T1000 (cell line): Measurements from ENCODE around the gene ITPK1.

Experiments
- DNase-seq: peaks from one replicate; lab custom pipeline; 2025; ENCODE audit warnings: mixed read lengths; lab: John Stamatoyannopoulos, UW

Gene ITPK1

DNA sequence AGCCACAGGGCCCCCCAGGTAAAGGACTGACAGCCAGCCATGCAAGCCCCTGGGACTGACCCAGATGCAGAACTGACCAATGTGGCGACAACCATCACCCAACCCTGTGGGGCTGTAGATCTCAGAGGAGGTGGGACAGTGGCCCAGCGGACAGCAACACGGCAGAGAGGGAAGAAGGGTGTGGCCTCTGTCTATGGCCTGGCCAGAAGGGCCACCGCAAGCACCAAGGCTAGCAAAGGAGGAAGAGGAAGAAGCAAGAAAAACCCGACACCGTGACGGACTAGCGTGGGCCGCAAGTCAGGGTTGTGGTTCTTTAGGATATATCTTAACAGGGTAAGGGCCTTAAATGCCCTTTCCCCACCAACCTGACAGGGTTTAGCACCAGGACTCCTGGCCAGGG is 71.2 kb downstream of the ITPK1 start:
- no peak for DNase-seq

DNA sequence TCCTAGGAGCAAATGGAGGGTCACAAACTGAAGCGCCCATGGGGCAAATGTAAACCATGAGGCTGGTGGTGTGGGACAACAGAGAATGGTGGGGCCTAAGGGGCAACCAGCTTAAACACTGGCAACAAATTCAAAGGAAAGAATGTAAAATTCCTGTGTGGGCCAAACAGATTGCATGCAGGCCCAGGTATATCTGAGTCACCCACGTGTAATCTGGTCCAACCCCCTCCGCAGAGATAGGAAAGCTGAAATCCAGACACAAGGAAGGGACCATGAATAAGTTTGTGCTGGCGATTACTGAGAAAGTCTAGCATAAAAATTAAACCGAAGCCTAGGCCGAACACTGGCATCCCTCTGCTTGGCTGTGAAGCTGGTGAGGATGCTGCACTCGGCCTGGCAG is 71.6 kb downstream of the ITPK1 start:
- DNase-seq = no peak

DNA sequence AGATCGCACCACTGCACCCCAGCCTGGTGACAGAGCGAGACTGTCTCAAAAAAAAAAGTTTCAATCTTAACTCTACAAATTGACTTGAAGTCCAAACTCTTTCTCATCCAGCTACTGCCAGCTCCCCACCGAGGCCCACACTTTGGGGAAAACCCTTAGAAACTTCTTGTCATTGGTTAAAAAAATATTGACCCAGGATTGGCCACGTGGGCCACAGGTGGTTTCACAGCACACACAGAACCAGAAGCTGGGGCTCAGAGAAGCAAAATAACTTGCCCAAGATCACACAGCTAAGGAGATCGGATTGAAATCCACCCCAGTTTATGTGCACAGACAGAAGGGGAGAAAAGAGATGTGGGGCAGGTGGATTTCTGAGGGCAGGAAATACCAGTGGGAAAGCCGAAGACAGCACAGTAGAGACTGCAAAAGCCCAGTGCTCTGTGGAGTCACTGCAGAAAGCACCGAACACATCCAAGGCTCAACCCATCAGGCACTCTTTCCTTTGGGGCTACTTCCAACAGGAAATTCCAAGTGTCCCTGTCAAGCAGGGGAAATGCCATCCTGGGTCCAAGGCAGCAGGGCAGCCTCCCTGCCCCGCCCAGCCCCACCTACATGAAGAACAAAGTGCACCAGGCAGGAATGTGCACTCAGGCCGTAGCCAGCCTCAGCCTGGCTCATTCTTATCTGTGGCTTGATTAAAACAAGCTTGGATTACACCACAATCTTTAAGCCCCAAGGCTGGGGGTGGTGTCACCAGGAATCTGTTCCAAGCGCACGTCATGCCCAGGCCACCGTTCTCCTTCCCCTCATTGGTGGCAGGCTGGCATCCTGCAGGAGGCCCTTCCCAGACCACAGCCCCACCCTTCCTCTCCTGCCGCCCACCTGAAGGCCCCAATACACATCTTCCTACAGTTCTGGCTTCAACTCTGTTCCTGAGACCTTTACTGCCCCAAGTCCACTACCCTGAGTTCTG is 72.5 kb downstream of the ITPK1 start:
- peak; percentile 74 for DNase-seq

DNA sequence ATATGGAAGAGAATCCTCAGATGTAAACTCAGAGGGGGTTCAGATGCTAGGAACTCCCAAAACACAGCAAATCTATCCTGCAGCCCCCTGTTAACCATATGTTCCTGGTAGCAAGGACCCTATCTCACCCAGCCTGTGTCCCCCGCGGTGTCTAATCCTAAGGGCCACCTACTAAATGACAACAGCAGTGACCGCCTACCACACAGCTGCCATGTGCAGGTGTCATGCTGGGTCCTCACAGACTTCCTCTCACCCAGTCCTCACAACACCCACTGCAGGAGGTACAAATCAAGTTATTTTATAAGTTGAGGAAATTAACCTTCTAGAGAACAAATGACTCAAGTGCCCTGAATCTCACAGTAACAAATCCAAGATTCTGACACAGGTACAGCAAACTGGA is 73.9 kb downstream of the ITPK1 start:
- DNase-seq = no peak

DNA sequence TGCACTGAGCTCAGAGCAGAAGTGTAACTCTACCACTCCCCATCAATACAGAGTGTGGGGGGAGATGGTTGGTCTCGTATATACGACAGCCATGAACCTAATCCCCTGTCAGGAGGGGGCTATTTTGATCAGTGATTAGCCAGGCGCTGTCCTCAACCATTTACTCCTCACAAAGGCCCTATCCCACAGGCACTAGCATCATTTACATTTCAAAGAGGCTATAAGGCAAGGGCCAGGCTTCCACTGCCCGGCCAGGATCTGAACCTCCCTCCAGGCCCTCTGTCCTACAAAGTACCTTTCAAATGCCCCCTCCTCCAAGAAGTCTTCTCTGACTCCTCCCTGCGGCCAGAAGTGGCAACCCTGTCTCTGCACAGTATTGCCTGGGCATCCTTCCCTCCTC is 74.7 kb downstream of the ITPK1 start:
- no peak for DNase-seq

DNA sequence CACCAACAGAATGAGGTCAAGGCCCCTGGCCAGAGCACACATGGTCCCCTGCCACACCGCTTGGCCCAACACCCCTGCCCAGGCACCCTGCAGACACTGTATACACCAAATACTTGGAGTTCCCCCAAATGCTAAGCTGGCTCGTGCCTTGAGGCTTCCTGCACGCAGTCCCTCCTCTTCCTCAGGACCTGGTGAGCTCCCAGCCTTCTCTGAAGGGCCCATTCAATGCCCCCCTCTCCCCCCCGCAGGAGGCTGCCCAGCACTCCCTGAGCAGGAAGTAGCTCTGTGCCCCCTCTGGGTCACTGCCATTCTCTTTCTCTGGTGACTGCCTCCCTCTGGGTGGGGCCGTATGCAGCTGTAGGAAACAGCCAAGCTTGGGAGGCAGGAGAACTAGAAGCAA is 75.3 kb downstream of the ITPK1 start:
- DNase-seq = no peak

DNA sequence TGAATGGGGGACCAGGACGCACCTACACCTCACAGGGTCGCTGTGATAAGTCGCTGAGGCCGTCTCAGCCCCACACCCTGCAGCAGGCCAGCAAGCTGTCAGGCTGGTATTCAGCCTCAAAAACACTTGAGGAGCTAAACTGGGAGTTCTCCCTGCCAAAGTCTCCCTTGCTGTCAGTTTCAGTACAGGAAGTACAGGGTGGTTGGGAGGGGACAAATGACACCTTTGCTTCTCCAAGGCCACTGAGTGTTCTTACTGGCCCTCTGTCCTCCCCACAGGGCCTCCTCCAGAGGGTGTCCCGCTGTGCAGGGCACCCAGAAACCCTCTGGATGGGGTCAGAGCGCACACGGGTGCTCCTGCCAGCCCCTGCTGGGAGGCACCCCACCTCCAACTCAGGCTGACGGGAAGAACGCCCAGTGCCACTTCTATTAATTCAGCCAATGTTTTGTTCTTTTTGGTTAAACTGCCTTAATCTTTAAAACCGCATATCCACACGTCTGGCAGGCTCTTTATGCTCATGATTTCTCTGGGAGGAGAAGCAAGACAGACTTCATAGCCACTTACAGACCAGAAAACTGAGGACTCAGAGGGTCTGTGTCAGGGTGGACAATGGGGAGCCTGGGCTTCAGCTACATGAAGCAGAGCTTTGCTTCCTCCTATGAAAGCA is 75.9 kb downstream of the ITPK1 start:
- DNase-seq = no peak

DNA sequence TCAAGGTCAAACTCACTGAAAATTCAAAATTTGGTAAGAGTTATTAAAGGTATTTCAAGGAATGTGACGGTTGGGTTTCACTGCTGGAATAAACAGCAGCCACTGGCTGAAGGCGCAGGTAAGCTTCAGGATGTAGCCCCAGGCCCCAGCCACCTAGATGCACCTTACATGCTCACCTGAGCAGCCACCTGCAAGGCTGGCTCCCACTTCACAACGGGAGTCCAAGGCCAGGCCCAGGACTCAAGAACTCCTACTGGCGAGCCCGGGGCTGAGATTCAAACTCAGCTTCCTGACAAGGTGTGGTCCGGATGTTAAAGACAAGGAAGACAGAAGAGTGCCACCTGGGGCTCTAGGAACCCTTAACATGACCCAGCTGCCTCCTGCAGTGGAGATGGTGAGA is 78.4 kb downstream of the ITPK1 start:
- no peak for DNase-seq

DNA sequence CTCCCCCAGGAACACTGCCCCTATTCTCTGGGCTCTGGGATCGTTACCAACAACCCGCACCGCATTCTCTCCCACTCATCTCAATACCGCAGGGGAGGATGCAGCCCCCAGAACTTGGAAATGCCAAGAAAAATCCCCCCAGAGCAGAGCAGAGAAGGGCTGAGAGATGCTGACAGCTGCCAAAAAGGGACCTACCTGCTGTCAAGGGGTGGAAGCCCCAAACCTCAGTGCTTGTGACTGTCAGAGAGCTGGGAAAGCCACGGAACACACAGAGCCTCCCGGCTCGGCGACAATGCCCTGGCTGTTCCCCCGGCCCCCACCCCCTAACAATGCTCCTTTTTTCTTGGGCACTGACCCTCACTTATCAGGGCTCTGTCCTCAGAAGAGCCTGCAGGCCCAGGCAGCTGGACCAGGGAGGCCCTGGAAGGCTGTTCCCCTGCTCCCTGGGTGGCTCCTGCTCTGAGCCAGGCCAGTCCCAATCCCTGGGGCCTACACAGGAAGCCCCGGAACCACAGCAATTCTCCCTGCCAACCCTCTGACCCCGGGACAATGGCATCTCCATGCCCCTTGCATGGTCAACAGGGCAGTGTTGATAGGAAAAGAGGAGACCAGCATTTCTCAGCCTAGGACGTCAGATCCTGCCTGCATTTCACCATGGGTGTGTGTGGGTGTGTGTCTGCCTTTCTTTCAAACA is 78.9 kb downstream of the ITPK1 start:
- no peak for DNase-seq

DNA sequence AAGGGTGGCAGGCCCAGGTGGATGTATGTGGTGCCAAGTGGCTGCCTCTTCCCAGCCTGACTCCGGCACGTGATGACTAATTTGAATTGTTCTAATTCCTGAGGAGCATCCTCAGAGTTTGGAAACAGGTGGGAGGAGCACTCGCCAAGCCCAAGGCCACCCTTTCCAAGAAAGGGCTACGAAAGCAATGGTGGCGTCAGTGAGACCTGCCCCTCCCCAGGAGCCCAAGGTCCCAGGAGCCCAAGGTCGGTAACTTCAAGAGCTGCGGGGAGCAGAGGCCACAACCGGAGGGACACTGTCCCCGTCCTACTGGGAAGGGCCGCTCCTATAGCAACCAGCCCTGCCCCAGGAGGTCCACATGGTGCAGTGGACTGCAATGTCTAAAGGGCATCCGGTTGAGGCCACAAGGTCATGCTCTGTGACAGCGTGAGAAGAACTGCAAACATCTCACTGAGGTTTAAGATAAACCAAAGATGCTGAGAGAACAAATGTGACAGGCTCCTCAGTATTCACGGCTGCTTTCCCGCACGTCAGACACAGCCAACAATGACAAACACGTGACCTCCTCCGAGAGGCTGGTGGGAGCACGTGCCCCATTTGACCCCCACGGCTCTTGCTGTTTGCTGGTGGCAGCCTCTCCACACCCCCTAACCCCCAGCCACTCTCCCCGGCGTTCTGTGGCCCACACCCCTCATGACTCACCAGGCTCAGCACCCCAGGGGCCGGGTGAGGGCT is 79.6 kb downstream of the ITPK1 start:
- peak; percentile 17 for DNase-seq

DNA sequence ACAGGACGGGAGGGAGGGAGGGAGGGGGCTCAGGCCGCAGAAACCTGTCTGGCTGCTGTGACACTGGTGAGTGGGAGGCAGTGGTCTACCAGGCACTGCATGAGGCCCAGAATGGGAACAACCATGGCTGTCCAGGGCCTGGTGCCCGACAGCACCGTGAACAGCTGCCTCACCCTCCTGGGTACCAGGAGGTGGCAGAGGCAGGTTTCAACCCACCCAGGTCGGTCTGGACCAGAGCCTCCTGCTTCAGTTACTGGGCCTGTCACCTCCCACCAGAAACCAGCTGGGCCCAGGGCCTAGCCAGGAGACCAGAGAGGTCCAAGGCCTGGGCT is 80.2 kb downstream of the ITPK1 start:
- DNase-seq = no peak

DNA sequence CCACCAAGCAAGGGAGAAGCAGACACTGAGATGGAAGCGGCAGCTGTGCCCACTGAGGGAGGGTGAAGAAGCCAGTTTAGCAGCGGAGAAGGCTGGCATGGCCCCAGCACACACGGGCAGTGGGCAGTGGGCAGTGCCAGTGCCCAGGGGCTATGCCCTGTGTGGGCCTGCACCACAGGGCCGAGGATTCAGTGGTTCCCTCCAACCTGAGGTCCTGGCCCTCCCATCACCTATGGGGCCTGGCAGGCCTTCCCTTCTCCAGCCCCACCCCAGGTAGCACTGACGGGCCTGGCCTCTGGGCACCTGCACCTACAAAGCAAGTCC is 81.1 kb downstream of the ITPK1 start:
- DNase-seq = no peak

DNA sequence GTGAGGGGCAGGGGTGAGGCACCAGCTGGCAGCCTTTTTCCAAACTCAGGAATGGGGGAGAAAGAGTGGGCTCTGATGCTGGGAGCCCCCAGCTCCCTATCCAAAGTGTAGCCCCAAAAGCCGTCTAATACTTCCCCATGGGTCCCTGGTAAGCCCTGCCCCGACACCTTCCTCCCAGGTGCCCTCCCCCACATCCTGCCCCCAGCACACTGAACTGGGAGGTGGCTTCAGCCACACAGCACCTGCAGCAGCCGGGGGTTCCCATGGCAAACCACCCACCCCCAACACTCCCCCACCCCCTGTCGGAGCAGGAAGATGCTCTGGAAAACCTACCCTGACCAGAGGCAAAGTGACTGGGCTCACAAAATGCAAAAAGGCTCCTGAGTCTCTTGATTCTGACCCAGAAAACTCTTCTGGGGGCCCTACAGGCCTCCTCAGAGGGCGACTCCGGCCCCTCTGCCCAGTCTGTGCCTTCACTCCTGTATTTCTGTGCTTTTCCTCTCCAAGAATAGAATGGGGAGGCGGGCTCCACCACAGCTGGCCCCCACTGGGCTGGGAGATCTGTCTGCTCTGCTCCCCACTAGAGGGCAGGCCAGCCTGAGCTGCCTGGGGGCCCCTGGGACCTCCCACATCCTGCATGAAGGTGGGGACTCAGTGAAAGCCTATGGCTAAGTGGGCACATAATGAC is 81.6 kb downstream of the ITPK1 start:
- no peak for DNase-seq

DNA sequence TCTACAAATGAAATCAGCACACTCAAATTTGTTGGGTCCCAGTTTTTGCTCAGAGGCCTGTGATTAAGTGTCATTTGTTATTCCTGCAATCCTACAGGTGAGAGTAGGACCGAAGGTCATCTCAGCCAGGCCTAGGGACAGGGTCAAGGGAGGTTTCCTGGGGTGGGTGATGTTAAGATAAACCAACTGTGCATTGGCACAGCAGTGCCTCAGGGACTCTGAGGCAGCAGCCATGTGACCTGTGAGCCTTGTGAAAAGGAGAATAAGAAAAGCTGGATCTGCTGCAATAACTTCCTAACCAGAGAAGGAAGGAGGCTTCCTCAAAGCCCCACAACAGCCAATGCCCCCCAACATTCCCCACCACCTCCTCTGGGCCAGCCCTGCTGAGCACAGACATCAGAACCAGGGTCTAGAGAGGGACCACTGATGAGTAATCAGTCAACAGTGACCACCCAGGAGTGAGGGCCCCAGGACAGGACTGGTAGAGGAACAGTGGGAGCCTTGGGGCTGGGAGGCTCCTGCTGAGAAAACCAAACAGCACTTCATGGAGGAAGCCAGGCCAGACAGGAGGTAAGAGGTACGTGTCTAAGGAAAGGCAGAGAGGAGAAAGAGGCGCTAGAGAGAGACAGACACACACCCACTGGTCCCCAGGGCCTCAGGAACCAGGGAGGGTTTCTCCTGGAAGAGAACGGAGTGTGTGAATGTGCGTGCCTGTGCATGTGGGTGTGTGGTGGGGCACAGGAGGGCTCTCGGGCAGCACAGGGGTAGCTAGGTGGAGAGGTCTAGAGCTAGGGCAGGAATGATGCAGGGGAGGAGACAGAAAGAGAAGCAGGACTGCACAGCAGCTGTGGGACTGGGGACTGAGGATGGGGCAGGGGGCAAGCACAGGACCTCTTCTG is 82.4 kb downstream of the ITPK1 start:
- DNase-seq = no peak

DNA sequence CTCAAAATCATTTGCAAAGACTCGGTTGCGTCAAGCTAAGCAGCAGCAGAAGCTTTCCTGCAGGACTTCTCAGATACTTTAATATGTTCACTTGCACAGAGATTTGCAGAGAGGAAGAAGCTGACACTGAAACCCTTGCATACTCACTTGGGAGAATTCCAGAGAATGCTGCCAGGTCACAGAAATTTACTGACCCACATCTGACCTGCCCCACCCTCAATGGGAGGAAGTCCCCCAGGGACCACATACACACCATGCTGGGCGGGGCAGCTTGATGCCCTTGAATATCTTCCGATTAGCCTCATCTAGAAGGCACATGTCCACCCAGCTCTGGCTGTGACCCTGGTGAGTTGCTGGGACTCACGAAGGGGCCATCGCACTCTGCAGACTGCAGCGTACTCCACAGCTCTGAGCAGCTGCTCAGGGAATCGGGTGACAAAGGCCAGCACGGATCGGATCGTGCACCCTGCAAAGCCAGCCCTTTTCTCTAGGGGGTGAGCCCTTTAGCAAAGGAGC is 83.2 kb downstream of the ITPK1 start:
- no peak for DNase-seq

DNA sequence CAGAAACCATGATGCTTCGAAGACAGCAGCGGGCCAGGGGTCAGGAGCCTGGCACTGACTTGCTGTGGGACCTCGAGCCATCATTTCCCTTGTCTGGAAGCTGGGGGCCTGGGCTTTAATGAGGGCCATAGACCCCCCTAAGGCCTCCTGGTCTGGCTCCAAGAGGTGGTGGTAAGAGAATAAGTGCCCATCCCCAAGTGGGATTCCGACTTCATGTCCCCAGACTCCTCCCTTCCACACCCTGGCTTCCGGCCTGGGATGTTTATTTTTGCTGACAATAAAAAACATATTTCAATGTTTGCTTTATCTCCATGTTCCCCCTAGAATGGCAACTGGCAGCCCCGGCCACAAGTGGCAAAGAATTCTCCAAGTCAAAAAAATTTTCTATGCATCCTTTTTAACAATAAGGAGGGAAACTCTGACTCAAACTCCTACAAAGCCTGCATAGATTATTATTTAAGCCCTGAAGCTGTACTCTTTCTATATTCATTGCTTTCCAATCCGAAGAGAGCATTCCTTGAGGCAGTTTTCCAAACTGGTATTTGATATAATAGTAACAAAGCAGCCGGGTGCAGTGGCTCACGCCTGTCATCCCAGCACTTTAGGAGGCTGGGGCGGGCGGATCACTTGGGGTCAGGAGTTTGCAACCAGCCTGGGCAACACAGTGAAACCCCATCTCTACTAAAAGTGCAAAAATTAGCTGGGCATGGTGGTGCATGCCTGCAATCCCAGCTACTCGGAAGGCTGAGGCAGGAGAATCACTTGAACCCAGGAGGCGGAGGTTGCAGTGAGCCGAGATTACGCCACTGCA is 84.0 kb downstream of the ITPK1 start:
- DNase-seq = no peak

DNA sequence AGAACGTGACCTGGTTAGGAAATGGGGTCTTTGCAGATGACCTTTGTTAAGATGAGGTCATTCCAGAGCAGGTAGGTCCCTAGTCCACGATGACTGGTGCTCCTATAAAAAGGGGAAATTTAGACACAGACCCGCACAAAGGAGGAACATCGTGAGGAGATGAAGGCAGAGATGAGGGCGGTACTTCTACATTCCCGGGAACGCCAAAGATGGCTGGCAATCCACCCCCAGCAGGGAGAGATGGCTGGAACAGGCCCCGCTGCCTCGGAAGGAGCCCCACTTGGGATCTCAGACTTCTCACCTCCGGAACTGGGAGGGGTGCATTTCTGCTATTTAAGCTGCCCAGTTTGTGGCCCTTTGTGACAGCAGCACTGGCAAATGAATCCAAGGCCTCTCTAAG is 85.0 kb downstream of the ITPK1 start:
- no peak for DNase-seq

DNA sequence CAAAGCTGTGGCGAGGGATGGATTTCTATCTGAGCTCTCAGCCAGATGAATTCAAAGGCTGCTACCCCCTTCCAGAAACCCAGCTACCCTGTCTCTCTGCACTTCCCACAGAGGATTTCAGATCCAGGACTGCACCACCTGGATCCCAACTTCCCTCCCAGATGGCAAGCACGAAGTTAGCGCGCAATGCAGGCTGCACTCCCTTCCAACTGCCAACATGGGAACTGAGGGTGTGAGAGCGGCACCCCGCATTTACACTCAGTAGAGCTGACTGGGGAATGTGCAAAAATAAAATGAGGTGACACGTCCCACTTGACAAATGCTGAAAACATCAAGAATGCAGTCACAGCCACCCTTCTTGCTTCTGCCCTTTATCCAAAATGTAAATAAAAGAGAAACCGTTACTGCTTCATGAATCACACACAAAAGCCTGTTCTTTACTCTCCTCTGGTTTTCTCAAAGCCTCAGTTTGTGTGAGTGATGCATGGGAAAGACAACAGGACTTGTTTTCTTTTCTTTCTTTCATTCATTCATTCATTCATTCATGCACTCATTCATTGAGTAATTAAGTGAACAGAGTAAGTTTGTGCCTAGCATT is 85.7 kb downstream of the ITPK1 start:
- DNase-seq = no peak

DNA sequence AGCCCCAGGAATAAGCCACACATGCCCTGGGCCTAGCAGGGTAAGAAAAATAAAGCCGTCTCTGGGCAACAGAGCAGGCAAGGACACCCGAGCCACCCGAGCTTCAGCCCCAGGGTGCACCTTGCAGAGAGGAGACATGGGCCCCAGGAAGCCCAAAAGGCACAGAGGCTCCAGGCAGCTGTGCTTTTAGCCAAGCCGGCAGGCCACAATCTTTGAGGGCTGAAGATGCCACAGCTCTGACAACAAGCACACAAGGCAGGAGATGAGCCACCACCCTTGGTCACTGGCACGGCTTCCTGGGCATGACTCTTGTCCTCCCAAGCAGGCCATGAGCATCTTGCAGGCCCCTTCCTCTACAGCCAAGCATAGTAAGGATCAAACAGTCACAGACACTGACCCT is 86.3 kb downstream of the ITPK1 start:
- DNase-seq = no peak
